ENCODE data around the gene GDF15. TPM values are rescaled to one million over a fixed set of nuclear protein-coding genes. Genes with fewer than 3 reads are reported as not detected.

The GDF15 gene
- total and polyA plus RNA-seq, 4 donors, result 0.42 to 11.6 (median 7.2) TPM

GRCh38 chr19:18426416-18426767 is 40.4 kb downstream of the GDF15 start:
- DNase-seq (ENCODE audit: low spot score), result no peak
- WGBS, result 88% methylated on average over 8 of the region's 8 CpGs
- Histone ChIP-seq H3K27ac (ENCODE audit: low read depth in 1 of 2, low read length in 2 of 2) (no peak overlapping the region), H3K36me3 (ENCODE audit: control insufficient read depth in 4 of 4, insufficient read depth in 3 of 4, low read depth in 1 of 4, low read length in 3 of 4) (no peaks in the 10 kb centered on the region), H3K4me1 (ENCODE audit: control insufficient read depth in 4 of 4, insufficient read depth in 4 of 4, low read length in 3 of 4) (peaks cover 0 to 5% (median under 1%) of the 10 kb centered on the region in 4 donors), H3K27me3 (ENCODE audit: control insufficient read depth in 4 of 4, insufficient read depth in 4 of 4, low read length in 3 of 4) (no peaks in the 10 kb centered on the region), H3K9ac (ENCODE audit: low read depth in 1 of 2, low read length in 2 of 2) (no peak overlapping the region), H3K9me3 (ENCODE audit: control insufficient read depth in 4 of 4, low read length in 3 of 4) (no peaks in the 10 kb centered on the region), H3K4me3 (ENCODE audit: low read depth in 1 of 3, low read length in 3 of 3) (no peak overlapping the region)
- TF ChIP-seq NR2F2 (IDR thresholded peaks at IDR 0.05), result no peak
- no peak for TF ChIP-seq FOXA1 (IDR thresholded peaks at IDR 0.05)
- TF ChIP-seq ATF3 (IDR thresholded peaks at IDR 0.05), result no peak
- TF ChIP-seq TAF1 (conservative IDR thresholded peaks at IDR 0.05), result no peak
- TF ChIP-seq GABPA (IDR thresholded peaks at IDR 0.05 in 1 of 2, conservative IDR thresholded peaks at IDR 0.05 in 1 of 2), result no peak
- no peak for TF ChIP-seq MAX (IDR thresholded peaks at IDR 0.05)
- no peak for TF ChIP-seq JUND (IDR thresholded peaks at IDR 0.05)
- no peak for TF ChIP-seq YY1 (IDR thresholded peaks at IDR 0.05)
- TF ChIP-seq HNF4A (conservative IDR thresholded peaks at IDR 0.05), result no peak
- TF ChIP-seq CTCF (IDR thresholded peaks at IDR 0.05; ENCODE audit: low read depth, low read length, missing input control), result no peak
- TF ChIP-seq RAD21 (IDR thresholded peaks at IDR 0.05), result no peak
- TF ChIP-seq HNF4G (IDR thresholded peaks at IDR 0.05), result no peak
- no peak for TF ChIP-seq RXRA (IDR thresholded peaks at IDR 0.05)
- no peak for TF ChIP-seq SP1 (IDR thresholded peaks at IDR 0.05)
- no peak for TF ChIP-seq FOXA2 (IDR thresholded peaks at IDR 0.05)

- Histone ChIP-seq H3K27me3 (ENCODE audit: control insufficient read depth in 4 of 4, insufficient read depth in 4 of 4, low read length in 3 of 4) (no peaks in the 10 kb centered on the region), H3K9me3 (ENCODE audit: control insufficient read depth in 4 of 4, low read length in 3 of 4) (no peaks in the 10 kb centered on the region), H3K36me3 (ENCODE audit: control insufficient read depth in 4 of 4, insufficient read depth in 3 of 4, low read depth in 1 of 4, low read length in 3 of 4) (no peaks in the 10 kb centered on the region), H3K4me3 (ENCODE audit: low read depth in 1 of 3, low read length in 3 of 3) (no peak overlapping the region), H3K9ac (ENCODE audit: low read depth in 1 of 2, low read length in 2 of 2) (no peak overlapping the region), H3K27ac (ENCODE audit: low read depth in 1 of 2, low read length in 2 of 2) (no peak overlapping the region), H3K4me1 (ENCODE audit: control insufficient read depth in 4 of 4, insufficient read depth in 4 of 4, low read length in 3 of 4) (peaks cover 0 to 5% (median under 1%) of the 10 kb centered on the region in 4 donors)
- 86% methylated on average over 16 of the region's 16 CpGs for WGBS
- no peak for DNase-seq (ENCODE audit: low spot score)
- TF ChIP-seq SP1 (IDR thresholded peaks at IDR 0.05), result no peak
- TF ChIP-seq HNF4A (conservative IDR thresholded peaks at IDR 0.05), result no peak
- no peak for TF ChIP-seq ATF3 (IDR thresholded peaks at IDR 0.05)
- TF ChIP-seq CTCF (IDR thresholded peaks at IDR 0.05; ENCODE audit: low read depth, low read length, missing input control), result no peak
- no peak for TF ChIP-seq JUND (IDR thresholded peaks at IDR 0.05)
- TF ChIP-seq REST (IDR thresholded peaks at IDR 0.05), result no peak
- TF ChIP-seq MAX (IDR thresholded peaks at IDR 0.05), result no peak
- TF ChIP-seq RAD21 (IDR thresholded peaks at IDR 0.05), result no peak
- TF ChIP-seq RXRA (IDR thresholded peaks at IDR 0.05), result no peak
These were observed 41.3 kb downstream of the GDF15 start for GRCh38 chr19:18427080-18427742.
